ENCODE measurements around the gene SELENON.

Gene SELENON

GRCh38 chr1:25786887-25787759 is 12.9 kb upstream of the SELENON start:
- no peak overlapping the region for H3K27ac ChIP-seq
- TF ChIP-seq CTCF (conservative IDR thresholded peaks at IDR 0.05) (no peak), ZFX (IDR thresholded peaks at IDR 0.05) (no peak)

GRCh38 chr1:25787760-25788166 is 12.2 kb upstream of the SELENON start:
- no peak for TF ChIP-seq ZFX (IDR thresholded peaks at IDR 0.05)
- TF ChIP-seq CTCF (conservative IDR thresholded peaks at IDR 0.05), result no peak
- H3K27ac ChIP-seq, result no peak overlapping the region

- TF ChIP-seq ZFX (IDR thresholded peaks at IDR 0.05) (no peak), CTCF (conservative IDR thresholded peaks at IDR 0.05) (no peak)
- H3K27ac ChIP-seq, result no peak overlapping the region
Observed at GRCh38 chr1:25790472-25790871, 9.5 kb upstream of the SELENON start.

- TF ChIP-seq CTCF (conservative IDR thresholded peaks at IDR 0.05), result no peak
- TF ChIP-seq ZFX (IDR thresholded peaks at IDR 0.05), result no peak
- H3K27ac ChIP-seq, result no peak overlapping the region
Observed at GRCh38 chr1:25792115-25792514, 7.9 kb upstream of the SELENON start.

- no peak overlapping the region for H3K27ac ChIP-seq
- TF ChIP-seq ZFX (IDR thresholded peaks at IDR 0.05) (no peak), CTCF (conservative IDR thresholded peaks at IDR 0.05) (no peak)
Observed at GRCh38 chr1:25793585-25794170, 6.3 kb upstream of the SELENON start.

- H3K27ac ChIP-seq, result no peak overlapping the region
- TF ChIP-seq ZFX (IDR thresholded peaks at IDR 0.05) (no peak), CTCF (conservative IDR thresholded peaks at IDR 0.05) (no peak)
Observed at GRCh38 chr1:25794325-25794724, 5.7 kb upstream of the SELENON start.

- no peak overlapping the region for H3K27ac ChIP-seq
- no peak for TF ChIP-seq ZFX (IDR thresholded peaks at IDR 0.05)
- no peak for TF ChIP-seq CTCF (conservative IDR thresholded peaks at IDR 0.05)
Observed at GRCh38 chr1:25795211-25795610, 4.8 kb upstream of the SELENON start.
